HG02798 (cell line): Measurements from ENCODE around the gene KDR.

ENCODE experiments used
- ATAC-seq: cut with Tn5 transposase; IDR thresholded peaks from one replicate; pipeline ENCODE4 v1.9.1; 2021; ENCODE audit warnings: mild to moderate bottlenecking; ENCODE audit not compliant: unreplicated experiment, poor library complexity

KDR gene

DNA sequence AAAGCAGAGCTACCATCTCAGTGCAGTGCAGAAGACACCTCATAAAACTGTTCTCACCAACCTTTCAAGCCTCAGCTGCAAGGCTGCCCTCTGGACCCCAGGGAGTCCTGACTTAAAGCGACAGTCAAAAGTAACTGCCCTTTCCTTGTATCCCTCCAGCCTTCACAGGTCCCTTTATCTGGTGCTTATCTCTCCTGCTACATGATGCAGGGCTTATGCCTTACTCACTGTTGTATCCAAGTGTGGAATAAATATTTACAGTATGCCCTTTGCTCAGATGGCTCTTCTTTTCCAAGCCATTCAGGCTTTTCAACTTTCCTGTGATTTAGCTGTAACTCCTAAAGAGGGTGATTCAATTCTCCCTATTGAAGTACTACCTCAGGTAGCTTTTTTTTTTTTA lies 92.6 kb downstream of the KDR start:
- no peak for ATAC-seq

DNA sequence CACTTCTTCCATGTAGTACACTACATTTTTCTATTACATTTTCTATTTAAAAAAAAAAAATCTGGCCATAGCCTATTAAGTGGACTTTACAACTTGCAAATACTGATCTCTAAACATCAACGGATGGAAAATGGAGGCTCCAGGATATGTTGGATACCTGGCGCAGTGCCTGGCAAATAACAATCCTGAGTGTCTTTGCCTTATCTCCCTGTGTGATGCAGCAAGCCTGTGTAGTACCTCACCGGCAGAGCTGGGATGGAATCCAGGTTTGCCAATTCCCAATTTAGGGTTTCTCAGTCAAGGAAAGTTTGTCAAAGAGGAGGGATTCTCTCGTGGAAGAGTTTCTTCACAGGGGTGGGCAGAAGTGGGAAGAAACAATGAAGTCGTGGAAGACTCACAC lies 93.2 kb downstream of the KDR start:
- no peak for ATAC-seq

DNA sequence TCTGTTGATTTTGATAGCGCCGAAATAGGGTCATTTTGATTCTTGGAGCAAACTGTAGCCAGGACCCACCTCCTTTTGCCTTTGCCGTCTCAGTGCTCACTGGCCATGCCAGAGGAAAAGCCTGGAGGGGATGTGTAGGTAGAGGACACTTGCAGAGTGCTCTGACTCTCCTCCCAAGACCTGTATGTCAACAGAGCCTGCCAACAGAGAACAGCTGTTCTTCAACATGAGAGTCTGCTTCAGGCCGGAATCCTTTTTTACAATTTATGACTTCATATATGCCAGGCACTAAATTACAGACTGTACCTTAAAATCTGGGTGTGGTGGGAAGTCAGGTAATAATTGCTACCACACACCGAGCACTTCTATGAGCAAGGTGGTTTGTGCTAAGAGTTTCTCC lies 94.2 kb downstream of the KDR start:
- ATAC-seq, result no peak

DNA sequence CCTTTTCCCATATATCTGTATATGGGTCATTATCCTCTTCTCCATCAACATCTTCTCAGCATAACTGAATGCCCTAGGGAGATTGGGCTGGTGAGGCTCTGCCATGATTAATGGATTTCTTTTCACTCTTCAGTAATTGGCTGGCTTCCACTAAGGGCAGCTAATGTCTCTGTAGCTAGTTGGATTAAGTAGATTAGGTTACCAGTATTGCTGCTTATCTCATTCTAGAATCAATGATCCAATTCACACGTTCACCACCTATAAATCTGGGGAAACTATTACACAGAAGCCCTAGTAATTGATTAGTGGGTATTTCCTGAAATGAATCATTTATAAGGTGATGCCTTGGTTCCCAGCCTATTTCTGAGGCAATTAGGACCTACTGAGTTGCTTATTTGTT lies 94.8 kb downstream of the KDR start:
- ATAC-seq, result no peak

DNA sequence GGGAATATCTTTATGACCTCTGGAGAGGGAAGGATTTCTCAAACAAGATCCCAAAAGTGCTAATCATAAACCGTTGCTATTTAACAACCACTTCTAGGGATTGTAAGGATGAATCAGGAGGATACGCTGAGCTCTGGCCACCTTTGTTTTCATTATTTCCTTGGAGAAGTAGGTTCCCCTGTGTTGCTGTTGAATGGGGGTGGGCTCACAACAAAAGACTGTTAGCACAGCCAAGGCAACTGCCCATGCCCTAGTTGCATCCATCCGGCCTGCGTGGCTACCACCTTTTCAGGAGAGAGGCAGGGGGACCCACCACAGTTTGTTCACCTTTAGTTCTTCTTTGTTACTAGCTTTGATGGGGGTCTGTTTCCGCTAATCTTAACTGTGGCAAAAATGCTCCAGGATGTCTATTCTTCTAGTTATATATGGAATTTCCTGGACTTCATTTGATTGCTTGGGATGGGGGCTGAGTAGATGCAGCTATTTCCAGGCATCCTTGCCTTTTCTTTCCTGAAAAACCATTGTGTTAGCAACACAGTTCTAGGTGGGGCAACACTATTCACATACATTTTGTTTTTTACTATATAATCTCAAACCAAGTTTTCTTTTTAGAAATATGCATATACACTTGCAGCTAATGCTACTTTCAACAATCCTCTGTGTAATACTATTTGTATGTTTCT lies 95.4 kb downstream of the KDR start:
- ATAC-seq, result no peak

DNA sequence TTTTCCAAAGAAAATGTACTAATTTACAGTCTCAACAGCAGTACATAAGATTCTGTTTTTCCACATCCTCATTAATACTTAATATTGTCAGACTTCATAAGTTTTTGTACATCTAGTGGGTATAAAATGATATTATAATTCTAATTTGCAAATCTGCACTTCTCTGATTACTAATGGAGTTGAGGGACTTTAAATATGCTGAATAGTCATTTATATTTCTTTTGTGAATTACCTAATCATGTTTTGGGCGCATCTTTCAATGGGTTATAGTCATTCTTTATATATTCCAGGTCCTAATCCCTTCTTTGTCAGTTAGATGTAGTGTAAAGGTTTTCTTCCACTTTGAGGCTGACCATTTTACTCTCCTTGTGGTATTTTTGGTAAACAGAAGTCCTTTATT lies 96.1 kb downstream of the KDR start:
- ATAC-seq, result no peak
